ENCODE measurements around the gene LTBP4.
"Not testable (repeated sequence)": the region's sequence is repeated elsewhere in the genome, so short reads cannot be mapped to it uniquely, and the experiment has no call there.

The LTBP4 gene

DNA sequence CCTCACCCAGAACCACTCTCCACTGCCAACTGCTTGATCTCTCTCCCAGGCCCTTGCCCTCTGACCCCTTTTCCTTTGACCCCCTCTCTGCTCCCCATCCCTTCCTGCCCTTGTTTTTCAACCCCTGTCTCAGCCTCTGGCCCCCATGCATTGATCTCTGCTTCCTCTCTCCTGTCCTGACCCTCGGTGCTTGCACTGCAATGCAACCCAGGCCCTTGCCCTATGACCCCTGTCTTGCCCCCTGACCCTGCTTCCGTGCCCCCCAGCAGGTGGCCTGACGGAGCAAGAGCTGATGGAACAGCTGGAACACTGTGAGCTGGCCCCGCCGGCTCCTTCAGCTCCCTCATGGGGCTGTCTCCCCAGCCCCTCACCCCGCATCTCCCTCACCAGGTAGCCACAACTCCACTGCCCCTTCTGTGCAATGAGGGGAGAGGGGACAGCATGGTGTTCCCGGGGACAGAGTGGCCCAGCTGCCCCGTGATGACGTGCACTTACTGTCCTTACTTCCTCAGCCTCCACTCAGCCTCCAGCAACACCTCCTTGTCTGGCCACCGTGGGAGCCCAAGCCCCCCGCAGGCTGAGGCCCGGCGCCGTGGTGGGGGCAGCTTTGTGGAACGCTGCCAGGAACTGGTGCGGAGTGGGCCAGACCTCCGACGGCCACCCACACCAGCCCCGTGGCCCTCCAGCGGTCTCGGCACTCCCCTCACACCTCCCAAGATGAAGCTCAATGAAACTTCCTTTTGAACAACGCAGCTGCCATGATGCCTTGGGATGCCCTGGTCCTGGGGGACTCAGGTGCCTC is 10.5 kb upstream of the LTBP4 start:
- no peak overlapping the region for H3K27ac ChIP-seq
- TF ChIP-seq, protein P1, sequence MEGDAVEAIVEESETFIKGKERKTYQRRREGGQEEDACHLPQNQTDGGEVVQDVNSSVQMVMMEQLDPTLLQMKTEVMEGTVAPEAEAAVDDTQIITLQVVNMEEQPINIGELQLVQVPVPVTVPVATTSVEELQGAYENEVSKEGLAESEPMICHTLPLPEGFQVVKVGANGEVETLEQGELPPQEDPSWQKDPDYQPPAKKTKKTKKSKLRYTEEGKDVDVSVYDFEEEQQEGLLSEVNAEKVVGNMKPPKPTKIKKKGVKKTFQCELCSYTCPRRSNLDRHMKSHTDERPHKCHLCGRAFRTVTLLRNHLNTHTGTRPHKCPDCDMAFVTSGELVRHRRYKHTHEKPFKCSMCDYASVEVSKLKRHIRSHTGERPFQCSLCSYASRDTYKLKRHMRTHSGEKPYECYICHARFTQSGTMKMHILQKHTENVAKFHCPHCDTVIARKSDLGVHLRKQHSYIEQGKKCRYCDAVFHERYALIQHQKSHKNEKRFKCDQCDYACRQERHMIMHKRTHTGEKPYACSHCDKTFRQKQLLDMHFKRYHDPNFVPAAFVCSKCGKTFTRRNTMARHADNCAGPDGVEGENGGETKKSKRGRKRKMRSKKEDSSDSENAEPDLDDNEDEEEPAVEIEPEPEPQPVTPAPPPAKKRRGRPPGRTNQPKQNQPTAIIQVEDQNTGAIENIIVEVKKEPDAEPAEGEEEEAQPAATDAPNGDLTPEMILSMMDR (conservative IDR thresholded peaks at IDR 0.05) = no peak

DNA sequence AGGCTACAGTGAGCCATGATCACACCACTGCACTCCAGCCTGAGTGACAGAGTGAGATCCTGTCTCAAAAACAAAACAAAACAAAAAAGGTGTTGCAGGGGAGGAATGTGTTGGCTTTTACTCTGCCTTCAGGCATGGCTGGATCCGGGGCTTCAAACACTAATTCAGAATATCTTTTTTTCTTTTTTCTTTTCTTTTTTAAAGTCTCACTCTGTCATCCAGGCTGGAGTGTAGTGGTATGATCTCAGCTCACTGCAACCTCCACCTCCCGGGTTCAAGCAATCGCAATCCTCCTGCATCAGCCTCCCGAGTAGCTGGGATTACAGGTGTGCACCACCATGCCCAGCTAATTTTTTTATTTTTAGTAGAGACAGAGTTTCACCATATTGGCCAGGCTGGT is 9.4 kb upstream of the LTBP4 start:
- H3K27ac ChIP-seq = not testable (repeated sequence)

DNA sequence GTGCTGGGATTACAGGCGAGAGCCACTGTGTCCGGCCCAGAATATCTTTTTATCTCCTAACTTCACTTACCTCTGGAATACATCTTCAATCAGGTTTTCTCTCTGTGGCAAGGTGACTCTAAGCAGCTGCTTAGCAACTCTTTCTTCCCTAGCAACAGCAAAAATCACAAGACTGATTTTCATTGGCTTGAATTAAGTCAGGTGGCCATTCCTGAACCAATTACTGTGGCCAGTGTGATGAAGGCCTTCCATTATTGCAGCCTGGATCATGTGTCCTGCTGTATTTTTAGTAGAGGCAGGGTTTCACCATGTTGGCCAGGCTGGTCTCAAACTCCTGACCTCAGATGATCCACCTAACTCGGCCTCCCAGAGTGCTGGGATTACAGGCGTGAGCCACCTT is 9.0 kb upstream of the LTBP4 start:
- TF ChIP-seq, protein P1 (conservative IDR thresholded peaks at IDR 0.05) = no peak
- H3K27ac ChIP-seq = no peak overlapping the region

DNA sequence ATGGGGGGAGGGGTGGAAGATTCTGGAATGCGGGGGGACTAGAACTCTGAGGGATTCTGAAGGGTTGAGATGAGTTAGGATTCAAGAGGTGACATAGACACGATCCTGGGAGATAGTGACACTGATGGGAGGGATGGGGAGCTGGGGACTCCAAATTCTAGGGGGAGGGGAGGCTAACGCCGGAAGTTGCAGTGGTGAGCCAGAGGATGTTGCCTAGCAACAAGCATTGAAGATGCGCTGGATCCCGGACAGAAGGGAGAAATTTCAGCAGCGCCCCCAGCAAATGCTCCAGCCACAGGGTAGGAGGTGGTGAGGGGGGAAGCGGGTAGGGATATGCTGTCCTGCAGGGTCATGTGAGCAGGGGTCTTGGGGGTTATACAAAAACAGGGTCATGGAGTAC is 6.9 kb upstream of the LTBP4 start:
- TF ChIP-seq, protein P1 (conservative IDR thresholded peaks at IDR 0.05) = no peak
- H3K27ac ChIP-seq = no peak overlapping the region

DNA sequence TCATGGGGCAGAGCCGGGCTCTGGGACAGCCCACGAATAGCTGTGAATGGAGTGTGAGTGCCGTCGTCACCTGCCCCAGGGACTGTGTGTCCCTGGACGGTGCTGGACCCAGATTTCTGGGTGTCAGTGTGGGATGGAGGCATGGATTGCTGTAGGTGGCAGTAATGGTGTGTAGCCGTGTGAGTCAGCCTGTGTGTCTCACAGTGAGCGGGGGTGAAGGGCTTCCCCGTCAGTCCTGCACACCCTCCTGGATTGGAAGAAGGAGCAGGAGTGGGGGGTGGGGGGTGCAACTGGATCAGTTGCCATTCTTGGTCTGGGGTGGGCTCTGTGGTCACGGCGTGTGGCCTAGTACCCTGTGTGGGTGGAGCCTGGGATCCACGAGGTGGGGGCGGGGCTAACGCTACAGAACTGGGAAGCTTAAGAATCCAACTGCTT is 6.5 kb upstream of the LTBP4 start:
- H3K27ac ChIP-seq = no peak overlapping the region
- TF ChIP-seq, protein P1 (conservative IDR thresholded peaks at IDR 0.05) = no peak

DNA sequence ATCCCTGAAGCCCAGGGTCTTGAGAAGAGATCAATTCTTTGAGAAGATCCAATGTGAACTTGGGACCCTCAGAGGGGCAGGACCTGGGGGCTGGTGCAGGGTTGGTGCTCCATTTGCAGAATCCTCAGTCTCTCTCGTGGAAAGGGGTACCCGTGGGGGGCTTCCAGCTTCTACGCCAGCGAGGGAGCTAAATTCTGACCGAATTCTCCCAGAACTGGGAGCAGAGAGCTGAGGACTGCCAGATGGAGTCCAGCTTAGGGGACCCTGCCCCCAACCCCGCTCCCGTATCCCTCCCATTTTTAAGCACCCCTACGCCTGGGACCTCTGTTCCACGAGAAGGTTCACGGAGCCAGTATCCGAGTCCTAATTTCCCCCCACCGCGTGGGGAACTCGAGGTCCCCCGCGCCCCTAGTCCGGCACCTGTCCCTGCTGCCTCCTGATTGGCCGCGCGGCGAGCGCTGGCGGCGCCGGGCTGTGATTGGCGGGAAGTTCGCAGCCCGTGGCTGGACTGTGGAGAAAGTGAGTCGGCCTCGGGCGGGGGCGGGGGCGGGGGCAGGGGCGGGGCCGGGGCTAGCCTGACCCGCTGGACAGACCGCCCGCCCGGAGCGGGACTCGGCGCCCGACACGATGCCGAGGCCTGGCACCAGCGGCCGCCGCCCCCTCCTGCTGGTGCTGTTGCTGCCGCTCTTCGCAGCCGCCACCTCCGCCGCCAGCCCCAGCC is 4.4 kb upstream of the LTBP4 start:
- TF ChIP-seq, protein P1 (conservative IDR thresholded peaks at IDR 0.05) = no peak
- H3K27ac ChIP-seq = no peak overlapping the region

DNA sequence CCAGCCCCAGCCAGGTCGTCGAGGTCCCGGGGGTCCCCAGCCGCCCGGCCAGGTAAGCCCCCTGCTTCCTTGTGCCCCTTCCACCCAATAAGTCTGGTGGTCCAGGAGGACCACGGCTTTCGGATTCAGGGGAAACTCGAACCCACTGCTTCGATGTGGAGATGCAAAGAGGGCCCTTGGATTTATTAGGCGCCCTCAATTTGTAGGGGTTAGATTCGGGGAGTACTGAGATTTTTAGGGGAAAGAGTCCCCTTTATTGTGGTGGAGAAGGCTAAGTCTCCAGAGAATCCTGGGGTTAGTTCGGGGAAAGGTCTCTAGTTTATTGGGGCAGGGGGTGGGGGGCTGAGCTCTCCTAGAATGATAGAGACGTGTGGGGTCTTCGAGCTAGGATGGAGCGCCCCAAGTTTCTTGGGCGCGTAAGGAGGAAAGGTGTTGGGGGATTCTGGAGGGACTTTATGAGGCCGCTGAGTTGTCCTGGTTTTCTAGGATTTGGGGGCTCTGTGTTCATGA is 3.8 kb upstream of the LTBP4 start:
- H3K27ac ChIP-seq = no peak overlapping the region
- TF ChIP-seq, protein P1 (conservative IDR thresholded peaks at IDR 0.05) = no peak

Data from VCaP (cell line).